Endothelial cell of umbilical vein (primary cell): Measurements from ENCODE around the gene FCSK. TPM values are rescaled to one million over a fixed set of nuclear protein-coding genes. Genes with fewer than 3 reads are reported as not detected.

Experiments used
- BruUV-seq: library from RNA; stranded (reverse); fragments of 400-500 nt; replicated peaks from 2 replicates; lab custom pipeline; 2021; lab: Mats Ljungman, UMichigan
- CTCF ChIA-PET: fragments of 300-600, 350-600 bp; sonication (Branson Sonifier 250); formaldehyde crosslinking; loops from one replicate; lab custom pipeline; 2021; ENCODE audit warnings: antibody characterized with exemption, inconsistent platforms; lab: Charles Lee
- POLR2A ChIA-PET: fragments of 300-600, 350-600 bp; sonication (Branson Sonifier 250); formaldehyde crosslinking; loops from one replicate; lab custom pipeline; 2021; ENCODE audit warnings: antibody characterized with exemption, inconsistent platforms; lab: Charles Lee
- DNase-seq: peaks from one replicate; pipeline ENCODE4 v3.0.0-alpha.2; 2011; ENCODE audit warnings: low read depth, low spot score
- FAIRE-seq: peaks from 2 replicates; lab custom pipeline; 2011; peaks lifted over from hg19 to GRCh38; lab: Jason Lieb, UNC
- H2AFZ ChIP-seq: 2 replicates; pipeline ENCODE4 v1.6.0; 2012; ENCODE audit warnings: low read depth, low read length, control low read depth, inconsistent platforms
- H3K27ac ChIP-seq: 2 replicates; pipeline ENCODE4 v1.5.1; 2011; ENCODE audit warnings: low read depth, mild to moderate bottlenecking, control low read depth, low read length, moderate library complexity; ENCODE audit not compliant: insufficient read depth
- H3K27me3 ChIP-seq, 2 experiments: 2 replicates each; pipeline versions ENCODE4 v1.6.0 to v1.6.1; 2011; ENCODE audit warnings: low read length in 2 of 2, mixed read lengths in 1 of 2; ENCODE audit not compliant: control insufficient read depth in 2 of 2, insufficient read depth in 2 of 2
- H3K36me3 ChIP-seq, 2 experiments: 2 replicates in 1 of 2; 3 replicates in 1 of 2; pipeline ENCODE4 v1.5.1; 2011; ENCODE audit warnings: low read length in 2 of 2, mild to moderate bottlenecking in 1 of 2, moderate library complexity in 1 of 2; ENCODE audit not compliant: control insufficient read depth in 2 of 2, insufficient read depth in 2 of 2; ENCODE audit errors: extremely low read depth in 1 of 2
- H3K4me1 ChIP-seq: 3 replicates; pipeline ENCODE4 v1.5.1; 2011; ENCODE audit warnings: mild to moderate bottlenecking, low read length; ENCODE audit not compliant: control insufficient read depth, insufficient read depth; ENCODE audit errors: extremely low read depth
- H3K4me2 ChIP-seq: 2 replicates; pipeline ENCODE4 v1.6.1; 2011; ENCODE audit warnings: low read length, control low read depth, mixed read lengths; ENCODE audit not compliant: insufficient read depth
- H3K4me3 ChIP-seq, 3 experiments: fragments of 200-600 bp in 1 of 3; sonication (generic), shearing (Covaris generic) in 1 of 3; replicated peaks in 1 of 3; 2 replicates each; pipeline ENCODE4 v1.5.1; 2011 to 2016; ENCODE audit warnings: control low read depth in 3 of 3, low read length in 3 of 3, mild to moderate bottlenecking in 2 of 3, inconsistent platforms in 1 of 3, low read depth in 1 of 3, moderate library complexity in 1 of 3; ENCODE audit not compliant: insufficient read depth in 1 of 3
- H3K79me2 ChIP-seq: 2 replicates; pipeline ENCODE4 v1.6.0; 2012; ENCODE audit warnings: low read length, inconsistent platforms; ENCODE audit not compliant: control insufficient read depth, insufficient read depth
- H3K9ac ChIP-seq: replicated peaks from 2 replicates; pipeline ENCODE3; 2011; ENCODE audit warnings: low read length, control low read depth; ENCODE audit not compliant: insufficient read depth; ENCODE audit errors: extremely low read depth
- H3K9me1 ChIP-seq: replicated peaks from 3 replicates; pipeline ENCODE4 v1.6.0; 2011; ENCODE audit warnings: mild to moderate bottlenecking, low read length; ENCODE audit not compliant: control insufficient read depth, insufficient read depth; ENCODE audit errors: extremely low read depth
- H3K9me3 ChIP-seq: replicated peaks from 2 replicates; pipeline ENCODE4 v1.5.1; 2012; ENCODE audit warnings: low read length, inconsistent platforms; ENCODE audit not compliant: control insufficient read depth, insufficient read depth
- H4K20me1 ChIP-seq: replicated peaks from 2 replicates; pipeline ENCODE3; 2011; ENCODE audit warnings: mild to moderate bottlenecking, low read length; ENCODE audit not compliant: control insufficient read depth, insufficient read depth; ENCODE audit errors: extremely low read depth
- CTCF ChIP-seq, 2 donors: IDR thresholded peaks; 1 replicate in 1 of 2; 2 replicates in 1 of 2; pipeline ENCODE4 v1.5.1; 2011; ENCODE audit warnings: low read length in 2 of 2, mild to moderate bottlenecking in 2 of 2, moderate library complexity in 2 of 2, control low read depth in 1 of 2, inconsistent platforms in 1 of 2, low read depth in 1 of 2; ENCODE audit not compliant: insufficient read depth in 1 of 2; ENCODE audit errors: extremely low read depth in 1 of 2
- EZH2 ChIP-seq: IDR thresholded peaks from 2 replicates; pipeline ENCODE4 v1.6.1; 2012; ENCODE audit warnings: borderline replicate concordance, low read depth, mild to moderate bottlenecking, moderate library complexity, low read length, inconsistent platforms; ENCODE audit not compliant: severe bottlenecking
- FOS ChIP-seq: IDR thresholded peaks from 2 replicates; pipeline ENCODE4 v1.6.1; 2011; ENCODE audit warnings: mild to moderate bottlenecking, low read length, moderate library complexity, borderline replicate concordance; ENCODE audit not compliant: insufficient read depth
- GATA2 ChIP-seq: IDR thresholded peaks from 2 replicates; pipeline ENCODE4 v1.7.0; 2011; ENCODE audit warnings: low read depth, mild to moderate bottlenecking, moderate library complexity, mixed read lengths, low read length; ENCODE audit not compliant: insufficient read length, insufficient read depth
- JUN ChIP-seq: IDR thresholded peaks from 2 replicates; pipeline ENCODE4 v1.6.1; 2011; ENCODE audit warnings: borderline replicate concordance, low read depth; ENCODE audit not compliant: insufficient read length, insufficient read depth
- MAX ChIP-seq: IDR thresholded peaks from 2 replicates; pipeline ENCODE4 v1.6.1; 2011; ENCODE audit not compliant: insufficient read depth, insufficient read length
- MYC ChIP-seq: IDR thresholded peaks from one replicate; pipeline ENCODE4 v1.6.1; 2011; ENCODE audit warnings: mild to moderate bottlenecking, low read depth, low read length
- POLR2A ChIP-seq: IDR thresholded peaks from 2 replicates; pipeline ENCODE4 v1.6.1; 2012; ENCODE audit warnings: low read depth, mild to moderate bottlenecking, control low read depth, low read length
- POLR2AphosphoS5 ChIP-seq: IDR thresholded peaks from 2 replicates; pipeline ENCODE4 v1.6.1; 2012; ENCODE audit warnings: low read depth, mild to moderate bottlenecking, control low read depth, low read length, moderate library complexity; ENCODE audit not compliant: insufficient read depth
- dilution Hi-C: fragments of 300-500 bp; cut with MboI; formaldehyde crosslinking; loops from one replicate; pipeline ENCODE4 v1.15.0; 2019; ENCODE audit warnings: low sequenced_read_pairs; ENCODE audit not compliant: extremely low pct_ligation_motif_present
- intact Hi-C: fragments of 100-400 bp; cut with micrococcal nuclease; formaldehyde crosslinking; loops from one replicate; pipeline ENCODE4 v1.10.0; 2022
- polyA plus RNA-seq, 4 experiments: library from polyadenylated mRNA; depleted of rRNA in 3 of 4; stranded (reverse) in 3 of 4; unstranded in 1 of 4; fragments of >200 nt; gene quantifications; 2 replicates each; pipeline versions ENCODE4 v1.2.1 to v1.2.3, GENCODE V29; 2011 to 2012; ENCODE audit warnings: missing spikeins in 1 of 4
- total RNA-seq: library from RNA; stranded (reverse); gene quantifications from 2 replicates; pipeline ENCODE4 v1.2.3, GENCODE V29; 2021

Gene FCSK
- total and polyA plus RNA-seq, 2 donors (not counting 3 experiments of a cell fraction or from before 2014, with no cell fraction given): 12.4 to 18.0 TPM

- CTCF ChIA-PET: interaction anchor here (0.7 to 1.0 kb wide), 2 partner anchors 9 to 86 kb away, joined by 3 read pairs; no protein-coding TSS in a partner anchor
Measured at GRCh38 chr16:70455910-70456309, 1.5 kb downstream of the FCSK start.

GRCh38 chr16:70457446-70458166 lies 3.2 kb downstream of the FCSK start:
- H3K9ac ChIP-seq: no peak overlapping the region

More at GRCh38 chr16:70455910-70456309, 1.5 kb downstream of the FCSK start:
- POLR2A ChIA-PET: interaction anchor here (0.5 to 0.6 kb wide), 2 partner anchors 67 to 82 kb away, joined by 4 to 6 read pairs; partner anchors contain the start of gene COG4
- Histone ChIP-seq H3K4me1 (peaks cover 6% of the 10 kb centered on the region), H4K20me1 (no peaks in the 10 kb centered on the region), H3K79me2 (no peaks in the 10 kb centered on the region), H2AFZ (no peak overlapping the region), H3K27me3 (no peaks in the 10 kb centered on the region), H3K9me1 (no peaks in the 10 kb centered on the region), H3K4me3 (no peak overlapping the region), H3K36me3 (no peaks in the 10 kb centered on the region), H3K9me3 (no peaks in the 10 kb centered on the region), H3K9ac (no peak overlapping the region), H3K4me2 (no peak overlapping the region), H3K27ac (no peak overlapping the region)
- dilution Hi-C loops (no loop called here), intact Hi-C loops (no loop called here)
- no TSS peak for BruUV-seq
- DNase-seq (no peak), FAIRE-seq (no peak)
- TF ChIP-seq FOS (no peak), POLR2AphosphoS5 (no peak), POLR2A (no peak), JUN (no peak), GATA2 (no peak), MAX (no peak), MYC (no peak), EZH2 (no peak)

More at GRCh38 chr16:70457446-70458166, 3.2 kb downstream of the FCSK start:
- no peaks in the 10 kb centered on the region for H3K27me3 ChIP-seq
- no TSS peak for BruUV-seq
- no peaks in the 10 kb centered on the region for H4K20me1 ChIP-seq
- no peaks in the 10 kb centered on the region for H3K79me2 ChIP-seq
- no peak for DNase-seq
- H3K9me1 ChIP-seq: no peaks in the 10 kb centered on the region
- POLR2A ChIA-PET: no interaction called here
- dilution Hi-C loops: no loop called here
- CTCF ChIA-PET: no interaction called here
- no peak overlapping the region for H2AFZ ChIP-seq
- TF ChIP-seq CTCF (IDR thresholded peaks at IDR 0.05; ENCODE audit: extremely low read depth in 1 of 2, insufficient read depth in 1 of 2, low read depth in 1 of 2, low read length in 2 of 2) (no peak), POLR2A (no peak), GATA2 (no peak), MAX (no peak), MYC (no peak), POLR2AphosphoS5 (no peak)
- no peaks in the 10 kb centered on the region for H3K36me3 ChIP-seq
- no peak overlapping the region for H3K27ac ChIP-seq
- FAIRE-seq: no peak
- no peaks in the 10 kb centered on the region for H3K9me3 ChIP-seq
- intact Hi-C loops: no loop called here
- H3K4me3 ChIP-seq: no peak overlapping the region
- H3K4me1 ChIP-seq: peaks cover 6% of the 10 kb centered on the region
- H3K4me2 ChIP-seq: no peak overlapping the region
